ENCODE results near the gene PISD. TPM values are rescaled to one million over a fixed set of nuclear protein-coding genes. Genes with fewer than 3 reads are reported as not detected.
"Not testable (repeated sequence)": the region's sequence is repeated elsewhere in the genome, so short reads cannot be mapped to it uniquely, and the experiment has no call there.

The PISD gene
- total RNA-seq, 1 experiment from 2014 or later, result 36.0 TPM

DNA sequence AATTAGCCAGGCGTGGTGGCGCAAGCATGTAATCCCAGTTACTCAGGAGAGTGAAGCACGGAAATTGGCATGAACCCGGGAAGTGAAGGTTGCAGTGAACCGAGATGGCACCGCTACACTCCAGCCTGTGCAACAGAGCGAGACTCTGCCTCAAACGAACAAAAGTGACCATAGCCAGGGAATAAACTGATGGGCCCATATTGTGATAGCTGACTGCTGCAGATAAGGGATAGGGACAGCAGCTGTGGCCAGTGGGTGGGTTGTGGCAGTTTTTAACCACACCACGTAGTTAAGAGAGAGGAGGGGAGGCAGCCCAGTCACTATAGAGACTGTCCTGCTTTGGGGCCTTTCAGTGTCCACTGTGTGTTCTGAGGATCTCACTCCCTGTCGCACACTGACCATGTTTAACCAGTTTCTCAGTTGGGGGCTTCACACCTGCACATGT lies 58.9 kb downstream of the PISD start:
- Histone ChIP-seq H4K20me1 (ENCODE audit: low read length) (no peaks in the 10 kb centered on the region), H3K4me2 (ENCODE audit: low read length) (no peak overlapping the region), H3K27me3 (ENCODE audit: low read length) (no peaks in the 10 kb centered on the region), H3K4me1 (ENCODE audit: insufficient read depth, low read length) (peaks cover 14% of the 10 kb centered on the region), H3K9me2 (replicated peaks; ENCODE audit: low read length) (no peaks in the 10 kb centered on the region), H3K27ac (ENCODE audit: low read length) (peak overlapping the region; percentile 45; the same call in 1 of the 2 replicates), H3K9me3 (ENCODE audit: low read length) (no peaks in the 10 kb centered on the region), H3K9ac (ENCODE audit: low read length) (no peak overlapping the region), H3K79me2 (ENCODE audit: low read length) (no peaks in the 10 kb centered on the region), H3F3A (ENCODE audit: low read length, unreplicated experiment) (no peaks in the 10 kb centered on the region), H3K36me3 (ENCODE audit: low read depth, low read length) (no peaks in the 10 kb centered on the region), H2AFZ (ENCODE audit: low read length) (no peak overlapping the region), H3K4me3 (ENCODE audit: low read length) (no peak overlapping the region)
- no peak for ATAC-seq
- TF ChIP-seq EZH2 (IDR thresholded peaks at IDR 0.05; ENCODE audit: low read length, unreplicated experiment) (no peak), EZH2phosphoT487 (IDR thresholded peaks at IDR 0.05; ENCODE audit: borderline replicate concordance, low read length) (no peak)
- TF ChIP-seq, protein P1, sequence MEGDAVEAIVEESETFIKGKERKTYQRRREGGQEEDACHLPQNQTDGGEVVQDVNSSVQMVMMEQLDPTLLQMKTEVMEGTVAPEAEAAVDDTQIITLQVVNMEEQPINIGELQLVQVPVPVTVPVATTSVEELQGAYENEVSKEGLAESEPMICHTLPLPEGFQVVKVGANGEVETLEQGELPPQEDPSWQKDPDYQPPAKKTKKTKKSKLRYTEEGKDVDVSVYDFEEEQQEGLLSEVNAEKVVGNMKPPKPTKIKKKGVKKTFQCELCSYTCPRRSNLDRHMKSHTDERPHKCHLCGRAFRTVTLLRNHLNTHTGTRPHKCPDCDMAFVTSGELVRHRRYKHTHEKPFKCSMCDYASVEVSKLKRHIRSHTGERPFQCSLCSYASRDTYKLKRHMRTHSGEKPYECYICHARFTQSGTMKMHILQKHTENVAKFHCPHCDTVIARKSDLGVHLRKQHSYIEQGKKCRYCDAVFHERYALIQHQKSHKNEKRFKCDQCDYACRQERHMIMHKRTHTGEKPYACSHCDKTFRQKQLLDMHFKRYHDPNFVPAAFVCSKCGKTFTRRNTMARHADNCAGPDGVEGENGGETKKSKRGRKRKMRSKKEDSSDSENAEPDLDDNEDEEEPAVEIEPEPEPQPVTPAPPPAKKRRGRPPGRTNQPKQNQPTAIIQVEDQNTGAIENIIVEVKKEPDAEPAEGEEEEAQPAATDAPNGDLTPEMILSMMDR (conservative IDR thresholded peaks at IDR 0.05; ENCODE audit: low read depth, low read length), result no peak
- CTCF ChIA-PET, result interaction anchor here (1.3 kb wide), 1 partner anchor 27 kb away, joined by 3 read pairs; no protein-coding TSS in a partner anchor
- DNase-seq, result no peak
- POLR2A ChIA-PET (ENCODE audit: unreplicated experiment), result interaction anchor here (0.5 kb wide), 1 partner anchor 46 kb away, joined by 7 read pairs; no protein-coding TSS in a partner anchor
- BruUV-seq (replicated peaks), result TSS peak; percentile 29
- intact Hi-C loops (cut with micrococcal nuclease), result no loop called here

DNA sequence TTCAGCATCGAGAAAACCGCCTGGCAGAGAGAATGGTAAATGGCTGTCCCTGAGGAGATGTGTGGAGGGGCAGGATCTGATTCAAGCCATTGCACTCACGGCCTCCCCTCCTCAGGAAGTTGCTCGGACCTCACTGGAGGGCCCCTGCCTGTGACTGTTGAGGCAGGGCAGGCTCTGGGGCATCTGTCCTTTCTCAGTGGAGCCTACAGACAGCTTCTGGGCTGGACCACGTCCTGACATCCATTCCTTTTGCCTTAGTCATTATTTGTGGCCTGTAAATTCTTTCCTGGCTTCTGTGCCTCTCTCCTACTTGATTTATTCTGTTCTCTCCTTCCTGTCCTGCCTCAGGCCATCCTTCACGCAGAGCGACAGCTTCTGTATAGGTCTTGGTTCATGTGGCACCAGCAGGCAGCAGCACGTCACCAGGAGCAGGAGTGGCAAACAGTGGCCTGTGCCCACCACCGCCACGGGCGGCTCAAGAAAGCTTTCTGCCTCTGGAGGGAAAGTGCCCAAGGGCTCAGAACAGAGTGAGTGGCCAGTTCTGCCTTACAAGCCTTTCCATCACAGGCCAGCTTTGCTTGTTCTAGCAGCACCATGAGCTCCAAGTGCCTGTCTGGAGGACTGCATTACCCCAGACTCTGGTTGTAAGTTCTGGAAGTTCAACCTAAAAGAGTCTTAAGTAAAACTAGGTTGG lies 59.6 kb downstream of the PISD start:
- Histone ChIP-seq H3K4me2 (ENCODE audit: low read length) (no peak overlapping the region), H3K9ac (ENCODE audit: low read length) (no peak overlapping the region), H3K9me2 (replicated peaks; ENCODE audit: low read length) (no peaks in the 10 kb centered on the region), H3F3A (ENCODE audit: low read length, unreplicated experiment) (no peaks in the 10 kb centered on the region), H3K79me2 (ENCODE audit: low read length) (no peaks in the 10 kb centered on the region), H3K9me3 (ENCODE audit: low read length) (no peaks in the 10 kb centered on the region), H2AFZ (ENCODE audit: low read length) (no peak overlapping the region), H3K36me3 (ENCODE audit: low read depth, low read length) (no peaks in the 10 kb centered on the region), H3K27ac (ENCODE audit: low read length) (peak overlapping the region; percentile 45), H3K4me1 (ENCODE audit: insufficient read depth, low read length) (peaks cover 14% of the 10 kb centered on the region), H3K4me3 (ENCODE audit: low read length) (no peak overlapping the region), H4K20me1 (ENCODE audit: low read length) (no peaks in the 10 kb centered on the region), H3K27me3 (ENCODE audit: low read length) (no peaks in the 10 kb centered on the region)
- ChIA-PET CTCF (interaction anchor here (1.3 kb wide), 1 partner anchor 28 kb away, joined by 3 read pairs; no protein-coding TSS in a partner anchor), POLR2A (ENCODE audit: unreplicated experiment) (interaction anchor here (0.5 kb wide), 1 partner anchor 46 kb away, joined by 7 read pairs; no protein-coding TSS in a partner anchor)
- no TSS peak for BruUV-seq (replicated peaks)
- TF ChIP-seq EZH2 (IDR thresholded peaks at IDR 0.05; ENCODE audit: low read length, unreplicated experiment) (no peak), EZH2phosphoT487 (IDR thresholded peaks at IDR 0.05; ENCODE audit: borderline replicate concordance, low read length) (no peak)
- TF ChIP-seq, protein P1 (conservative IDR thresholded peaks at IDR 0.05; ENCODE audit: low read depth, low read length), result no peak
- DNase-seq (peak; percentile 86), ATAC-seq (peak; percentile 95)
- intact Hi-C loops (cut with micrococcal nuclease), result loop anchor here (1.0 kb wide), 1 partner anchor 41 kb away; no protein-coding TSS in a partner anchor

DNA sequence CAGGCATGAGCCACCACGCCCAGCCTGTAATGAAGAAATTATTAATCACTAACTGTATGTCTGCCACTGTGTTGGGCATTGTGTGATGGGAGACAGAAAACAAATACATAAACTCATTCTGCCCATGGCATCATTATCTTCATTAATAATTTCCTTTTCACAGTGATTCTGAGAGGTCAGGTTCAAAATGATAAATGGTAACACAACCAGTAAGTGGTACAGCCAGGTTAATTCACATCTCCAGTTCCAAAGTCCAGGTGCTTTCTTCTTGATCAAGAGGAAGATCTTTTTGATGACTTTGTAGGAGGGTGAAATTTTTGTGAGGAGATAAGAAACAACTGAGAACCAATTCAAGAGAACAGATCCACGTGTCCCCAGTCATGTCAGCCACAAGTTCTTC lies 66.7 kb downstream of the PISD start:
- no peaks in the 10 kb centered on the region for H4K20me1 ChIP-seq (ENCODE audit: low read length)
- H3K9ac ChIP-seq (ENCODE audit: low read length), result no peak overlapping the region
- no peak overlapping the region for H2AFZ ChIP-seq (ENCODE audit: low read length)
- ChIA-PET POLR2A (ENCODE audit: unreplicated experiment) (no interaction called here), CTCF (no interaction called here)
- DNase-seq, result no peak
- intact Hi-C loops (cut with micrococcal nuclease), result no loop called here
- H3K36me3 ChIP-seq (ENCODE audit: low read depth, low read length), result no peaks in the 10 kb centered on the region
- H3K27me3 ChIP-seq (ENCODE audit: low read length), result no peaks in the 10 kb centered on the region
- no peak for ATAC-seq
- H3K4me2 ChIP-seq (ENCODE audit: low read length), result no peak overlapping the region
- H3K9me3 ChIP-seq (ENCODE audit: low read length), result no peaks in the 10 kb centered on the region
- no TSS peak for BruUV-seq (replicated peaks)
- H3K4me1 ChIP-seq (ENCODE audit: insufficient read depth, low read length), result no peaks in the 10 kb centered on the region
- no peaks in the 10 kb centered on the region for H3K9me2 ChIP-seq (replicated peaks; ENCODE audit: low read length)
- no peak for TF ChIP-seq EZH2 (IDR thresholded peaks at IDR 0.05; ENCODE audit: low read length, unreplicated experiment)
- TF ChIP-seq, protein P1 (conservative IDR thresholded peaks at IDR 0.05; ENCODE audit: low read depth, low read length), result no peak
- TF ChIP-seq EZH2phosphoT487 (IDR thresholded peaks at IDR 0.05; ENCODE audit: borderline replicate concordance, low read length), result no peak
- no peaks in the 10 kb centered on the region for H3F3A ChIP-seq (ENCODE audit: low read length, unreplicated experiment)
- no peak overlapping the region for H3K4me3 ChIP-seq (ENCODE audit: low read length)
- H3K79me2 ChIP-seq (ENCODE audit: low read length), result no peaks in the 10 kb centered on the region
- H3K27ac ChIP-seq (ENCODE audit: low read length), result no peak overlapping the region

DNA sequence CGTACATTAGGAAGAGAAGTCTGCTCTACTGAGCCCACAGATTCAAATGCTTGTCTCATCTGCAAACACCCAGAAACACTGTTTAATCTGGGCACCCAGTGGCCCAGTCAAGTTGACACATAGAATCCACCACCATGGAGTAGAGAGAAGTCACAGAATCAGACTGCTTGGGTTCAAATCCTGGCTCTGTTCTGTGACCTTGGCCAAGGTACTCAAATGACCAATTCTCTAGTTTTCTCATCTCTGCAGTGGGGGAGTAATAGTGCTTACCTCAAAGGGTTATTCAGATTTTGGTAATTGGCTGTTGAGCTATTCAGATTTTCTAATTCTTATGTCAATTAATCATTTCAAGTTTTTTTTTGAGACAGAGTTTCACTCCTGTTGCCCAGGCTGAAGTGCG lies 71.9 kb downstream of the PISD start:
- H3K9me3 ChIP-seq (ENCODE audit: low read length); ATAC-seq; POLR2A ChIA-PET (ENCODE audit: unreplicated experiment); DNase-seq; H3K36me3 ChIP-seq (ENCODE audit: low read depth, low read length); H3K27me3 ChIP-seq (ENCODE audit: low read length); H3K27ac ChIP-seq (ENCODE audit: low read length); H3K4me1 ChIP-seq (ENCODE audit: insufficient read depth, low read length); intact Hi-C loops (cut with micrococcal nuclease); H3K4me2 ChIP-seq (ENCODE audit: low read length); H3K9ac ChIP-seq (ENCODE audit: low read length); H2AFZ ChIP-seq (ENCODE audit: low read length); CTCF ChIA-PET; H4K20me1 ChIP-seq (ENCODE audit: low read length); BruUV-seq (replicated peaks); H3F3A ChIP-seq (ENCODE audit: low read length, unreplicated experiment); H3K4me3 ChIP-seq (ENCODE audit: low read length); H3K9me2 ChIP-seq (replicated peaks; ENCODE audit: low read length); H3K79me2 ChIP-seq (ENCODE audit: low read length): not testable (repeated sequence)
